Adipocyte (in vitro differentiated cells): ENCODE results near the gene ZSCAN5B.
"Not testable (repeated sequence)": the region's sequence is repeated elsewhere in the genome, so short reads cannot be mapped to it uniquely, and the experiment has no call there.

Source experiments
- DNase-seq: peaks from one replicate; pipeline ENCODE4 v3.0.0-alpha.2; 2015; ENCODE audit warnings: low read depth
- H3K27me3 ChIP-seq: replicated peaks from 2 replicates; pipeline ENCODE4 v1.7.0; 2013; ENCODE audit warnings: mild to moderate bottlenecking, low read length, moderate library complexity; ENCODE audit not compliant: control insufficient read depth, insufficient read depth
- H3K36me3 ChIP-seq: 2 replicates; pipeline ENCODE4 v1.7.0; 2013; ENCODE audit warnings: low read length, mild to moderate bottlenecking, moderate library complexity; ENCODE audit not compliant: control insufficient read depth, insufficient read depth, severe bottlenecking
- H3K4me1 ChIP-seq: 2 replicates; pipeline ENCODE4 v1.7.0; 2013; ENCODE audit warnings: mild to moderate bottlenecking, low read length, moderate library complexity; ENCODE audit not compliant: control insufficient read depth, insufficient read depth
- H3K4me3 ChIP-seq: 2 replicates; pipeline ENCODE4 v1.7.0; 2013; ENCODE audit warnings: mild to moderate bottlenecking, low read length, moderate library complexity
- H3K9ac ChIP-seq: 2 replicates; pipeline ENCODE4 v1.7.0; 2013; ENCODE audit warnings: mild to moderate bottlenecking, low read length, moderate library complexity
- H3K9me3 ChIP-seq: 2 replicates; pipeline ENCODE4 v1.7.0; 2013; ENCODE audit warnings: mild to moderate bottlenecking, low read length, moderate library complexity; ENCODE audit not compliant: control insufficient read depth

Gene ZSCAN5B, protein sequence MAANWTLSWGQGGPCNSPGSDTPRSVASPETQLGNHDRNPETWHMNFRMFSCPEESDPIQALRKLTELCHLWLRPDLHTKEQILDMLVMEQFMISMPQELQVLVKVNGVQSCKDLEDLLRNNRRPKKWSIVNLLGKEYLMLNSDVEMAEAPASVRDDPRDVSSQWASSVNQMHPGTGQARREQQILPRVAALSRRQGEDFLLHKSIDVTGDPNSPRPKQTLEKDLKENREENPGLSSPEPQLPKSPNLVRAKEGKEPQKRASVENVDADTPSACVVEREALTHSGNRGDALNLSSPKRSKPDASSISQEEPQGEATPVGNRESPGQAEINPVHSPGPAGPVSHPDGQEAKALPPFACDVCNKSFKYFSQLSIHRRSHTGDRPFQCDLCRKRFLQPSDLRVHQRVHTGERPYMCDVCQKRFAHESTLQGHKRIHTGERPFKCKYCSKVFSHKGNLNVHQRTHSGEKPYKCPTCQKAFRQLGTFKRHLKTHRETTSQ

DNA sequence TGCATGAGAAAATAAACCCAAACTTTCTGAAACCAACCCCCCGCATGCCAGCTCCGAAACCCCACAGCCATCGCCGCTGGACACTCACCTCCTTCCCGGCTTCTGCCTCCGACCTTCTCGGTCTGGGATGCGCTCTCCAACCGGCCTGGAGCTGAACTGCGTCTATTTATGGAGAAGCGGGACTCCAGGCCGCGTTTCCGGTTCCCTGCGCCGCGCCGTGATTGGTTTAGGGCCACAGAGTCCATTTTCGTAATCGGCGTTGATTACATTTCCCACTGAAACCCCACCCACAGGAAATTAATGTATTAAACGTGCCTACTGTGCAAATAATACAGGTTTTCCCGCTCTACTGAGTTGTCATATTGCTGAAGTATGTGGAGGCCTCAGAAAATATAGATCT lies at the start of gene ZSCAN5B:
ZSCAN5B (minus strand) TSS at position 138 of the 400 bp plus-strand sequence. CDS start 4,731 bp downstream, outside the sequence.
- not testable (repeated sequence) for DNase-seq, H3K36me3 ChIP-seq, H3K9me3 ChIP-seq, H3K4me1 ChIP-seq, H3K9ac ChIP-seq, H3K4me3 ChIP-seq, H3K27me3 ChIP-seq

- H3K36me3 ChIP-seq, H3K9ac ChIP-seq, H3K4me1 ChIP-seq, DNase-seq, H3K27me3 ChIP-seq, H3K9me3 ChIP-seq, H3K4me3 ChIP-seq: not testable (repeated sequence)
Measured at GRCh38 chr19:56245764-56246163, 48.2 kb upstream of the ZSCAN5B start.

DNA sequence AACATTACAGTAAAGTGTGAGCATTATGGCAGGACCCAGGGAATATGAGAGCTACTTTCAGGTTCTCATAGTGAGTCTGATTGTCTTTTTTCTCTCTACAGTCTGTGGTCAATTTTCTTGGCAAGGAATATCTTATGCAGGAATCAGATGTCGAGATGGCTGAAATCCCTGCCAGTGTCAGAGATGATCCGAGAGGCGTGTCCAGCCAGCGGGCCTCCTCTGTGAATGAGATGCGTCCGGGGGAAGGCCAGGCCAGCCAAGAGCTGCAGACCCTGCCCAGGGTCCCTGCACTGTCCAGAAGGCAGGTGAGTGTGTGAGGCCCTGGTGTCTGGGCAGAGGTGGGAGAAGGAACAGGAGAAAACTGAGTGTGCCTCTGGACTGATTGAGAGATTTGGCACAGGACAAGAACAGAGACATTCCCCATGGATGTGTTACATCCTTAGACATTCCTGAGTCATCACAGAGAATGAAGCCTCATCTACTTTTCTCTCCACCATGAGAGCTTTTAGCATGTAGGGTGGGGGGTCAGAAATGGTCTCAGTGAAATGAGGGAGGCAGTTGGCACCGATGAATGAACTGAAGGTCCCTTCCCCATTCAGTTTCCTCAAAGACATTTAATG lies 47.6 kb upstream of the ZSCAN5B start:
- no peak for DNase-seq
- Histone ChIP-seq H3K27me3 (no peaks in the 10 kb centered on the region), H3K9ac (no peak overlapping the region), H3K4me1 (peaks cover 8% of the 10 kb centered on the region), H3K4me3 (no peak overlapping the region), H3K9me3 (no peaks in the 10 kb centered on the region), H3K36me3 (no peaks in the 10 kb centered on the region)

GRCh38 chr19:56223481-56223880 lies 25.9 kb upstream of the ZSCAN5B start:
- Histone ChIP-seq H3K9me3 (no peaks in the 10 kb centered on the region), H3K9ac (no peak overlapping the region), H3K27me3 (no peaks in the 10 kb centered on the region), H3K36me3 (no peaks in the 10 kb centered on the region), H3K4me1 (peaks cover 6% of the 10 kb centered on the region), H3K4me3 (no peak overlapping the region)
- DNase-seq, result no peak

DNA sequence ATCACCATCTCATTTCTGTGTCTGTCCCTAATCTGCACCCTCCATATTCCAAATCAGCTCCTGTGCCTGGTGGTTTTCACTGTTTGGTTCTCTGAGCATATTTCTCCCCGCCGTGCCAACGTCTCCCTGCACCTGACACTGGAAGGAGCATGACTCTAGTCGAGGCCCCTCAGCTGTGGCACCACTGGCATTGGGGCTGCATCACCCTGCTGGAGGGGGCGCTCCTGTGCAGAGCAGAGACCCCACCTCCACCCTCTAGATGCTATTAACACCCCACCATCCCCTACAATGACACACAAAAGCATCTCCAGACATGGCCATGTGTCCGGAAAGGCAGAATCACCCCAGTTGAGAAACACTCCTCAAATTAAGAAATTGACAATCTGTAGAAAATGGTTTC lies 25.3 kb upstream of the ZSCAN5B start:
- no peak for DNase-seq

GRCh38 chr19:56221851-56222250 lies 24.3 kb upstream of the ZSCAN5B start:
- Histone ChIP-seq H3K4me3 (no peak overlapping the region), H3K9me3 (no peaks in the 10 kb centered on the region), H3K4me1 (peaks cover 6% of the 10 kb centered on the region), H3K36me3 (no peaks in the 10 kb centered on the region), H3K9ac (no peak overlapping the region), H3K27me3 (no peaks in the 10 kb centered on the region)
- no peak for DNase-seq

More for the DNA sequence above, 25.3 kb upstream of the ZSCAN5B start:
- no peak overlapping the region for H3K9ac ChIP-seq
- no peaks in the 10 kb centered on the region for H3K9me3 ChIP-seq
- H3K36me3 ChIP-seq, result no peaks in the 10 kb centered on the region
- H3K27me3 ChIP-seq, result no peaks in the 10 kb centered on the region
- no peak overlapping the region for H3K4me3 ChIP-seq
- peaks cover 6% of the 10 kb centered on the region for H3K4me1 ChIP-seq

- DNase-seq, H3K9me3 ChIP-seq, H3K4me3 ChIP-seq, H3K36me3 ChIP-seq, H3K27me3 ChIP-seq, H3K4me1 ChIP-seq, H3K9ac ChIP-seq: not testable (repeated sequence)
Measured at GRCh38 chr19:56221442-56221841, 23.9 kb upstream of the ZSCAN5B start.

- H3K9me3 ChIP-seq, result no peaks in the 10 kb centered on the region
- no peak overlapping the region for H3K9ac ChIP-seq
- H3K4me3 ChIP-seq, result no peak overlapping the region
- DNase-seq, result no peak
- H3K27me3 ChIP-seq, result no peaks in the 10 kb centered on the region
- H3K4me1 ChIP-seq, result no peaks in the 10 kb centered on the region
- no peaks in the 10 kb centered on the region for H3K36me3 ChIP-seq
Measured at GRCh38 chr19:56218961-56219360, 21.4 kb upstream of the ZSCAN5B start.

DNA sequence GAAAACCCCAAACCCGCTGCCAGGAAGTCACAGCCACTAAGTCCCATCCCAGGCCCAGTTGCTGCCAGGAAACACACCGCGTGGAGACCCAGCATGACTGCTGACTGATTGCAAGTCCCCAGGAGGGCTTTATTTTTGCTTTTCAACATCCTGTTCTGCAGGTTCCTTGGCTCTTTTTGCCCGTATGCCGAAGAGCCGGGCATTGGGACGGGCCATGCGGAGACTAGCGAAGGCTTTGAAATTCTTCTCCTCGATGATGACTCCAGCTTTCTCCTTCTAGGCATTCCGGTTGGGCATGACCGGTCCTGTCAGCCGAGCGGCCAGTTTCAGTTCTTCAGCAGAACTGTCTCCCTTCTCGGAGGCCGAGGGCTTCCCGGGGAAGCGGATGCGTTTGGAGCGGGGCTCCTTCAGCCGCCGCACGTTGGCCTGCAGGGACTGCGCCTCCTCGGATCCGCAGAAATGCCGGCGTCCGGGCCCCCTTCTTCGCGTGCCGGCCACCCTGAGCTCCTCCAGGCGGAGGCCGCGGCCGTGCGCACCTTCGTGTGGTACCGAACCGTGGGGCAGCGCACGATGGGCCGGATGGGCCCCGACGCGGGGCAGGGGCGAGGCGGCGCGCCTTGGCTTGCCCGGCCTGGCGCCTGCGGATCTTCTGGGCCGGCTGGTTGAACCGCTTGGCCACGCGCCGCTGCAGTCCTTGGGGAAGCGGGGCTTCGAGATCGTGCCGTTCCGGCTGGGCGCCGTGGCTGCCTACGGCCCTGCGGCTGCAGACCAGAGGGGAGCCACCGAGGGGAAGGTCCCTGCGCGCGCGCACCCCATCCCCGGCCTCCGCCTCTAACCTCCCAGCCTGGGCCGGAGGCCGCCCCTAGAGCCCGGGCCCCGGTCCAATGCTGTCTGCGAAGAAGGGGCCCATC lies 19.7 kb upstream of the ZSCAN5B start:
- Histone ChIP-seq H3K9ac (peak overlapping the region; percentile 54), H3K4me3 (peak overlapping the region; percentile 74), H3K4me1 (no peaks in the 10 kb centered on the region), H3K9me3 (no peaks in the 10 kb centered on the region), H3K27me3 (peaks cover 4% of the 10 kb centered on the region), H3K36me3 (no peaks in the 10 kb centered on the region)
- DNase-seq, result peak; percentile 1

- Histone ChIP-seq H3K36me3 (no peaks in the 10 kb centered on the region), H3K27me3 (peaks cover 4% of the 10 kb centered on the region), H3K9me3 (no peaks in the 10 kb centered on the region), H3K4me3 (no peak overlapping the region), H3K4me1 (no peaks in the 10 kb centered on the region), H3K9ac (no peak overlapping the region)
- no peak for DNase-seq
Measured at GRCh38 chr19:56211718-56212117, 14.1 kb upstream of the ZSCAN5B start.

DNA sequence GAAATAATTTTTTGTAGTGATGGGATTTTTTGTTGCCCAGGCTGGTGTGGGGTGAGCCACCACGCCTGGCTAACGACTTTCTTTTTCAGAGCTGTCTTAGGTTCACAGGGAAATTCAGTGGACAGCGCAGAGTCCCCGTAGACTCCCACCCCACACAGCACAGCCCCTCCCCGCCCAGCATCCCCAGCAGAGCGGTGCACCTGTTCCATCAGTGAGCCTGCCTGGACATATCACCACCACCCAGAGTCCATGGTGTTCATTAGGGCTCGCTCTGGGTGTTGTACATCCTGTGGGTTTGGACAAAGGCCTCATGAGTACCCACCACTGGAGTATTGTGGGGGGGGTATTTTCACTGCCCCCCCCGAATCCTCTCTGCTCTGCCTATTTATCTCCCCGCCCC lies 12.5 kb upstream of the ZSCAN5B start:
- not testable (repeated sequence) for H3K9ac ChIP-seq, H3K27me3 ChIP-seq, DNase-seq, H3K36me3 ChIP-seq, H3K4me3 ChIP-seq, H3K9me3 ChIP-seq, H3K4me1 ChIP-seq
